GM23248 (cell line): Measurements from ENCODE around the gene LLGL1.

Experiments
- EZH2 ChIP-seq: fragments of 200-600 bp; sonication (generic); IDR thresholded peaks from 2 replicates; pipeline ENCODE4 v1.6.1; 2018; ENCODE audit warnings: antibody characterized with exemption, mild to moderate bottlenecking; ENCODE audit not compliant: insufficient read depth, poor library complexity, severe bottlenecking
- EZH2phosphoT487 ChIP-seq: fragments of 200-600 bp; sonication (generic); IDR thresholded peaks from 2 replicates; pipeline ENCODE4 v1.6.1; 2018; ENCODE audit warnings: antibody characterized with exemption, moderate library complexity, mild to moderate bottlenecking, low read depth; ENCODE audit not compliant: insufficient read depth

DNA sequence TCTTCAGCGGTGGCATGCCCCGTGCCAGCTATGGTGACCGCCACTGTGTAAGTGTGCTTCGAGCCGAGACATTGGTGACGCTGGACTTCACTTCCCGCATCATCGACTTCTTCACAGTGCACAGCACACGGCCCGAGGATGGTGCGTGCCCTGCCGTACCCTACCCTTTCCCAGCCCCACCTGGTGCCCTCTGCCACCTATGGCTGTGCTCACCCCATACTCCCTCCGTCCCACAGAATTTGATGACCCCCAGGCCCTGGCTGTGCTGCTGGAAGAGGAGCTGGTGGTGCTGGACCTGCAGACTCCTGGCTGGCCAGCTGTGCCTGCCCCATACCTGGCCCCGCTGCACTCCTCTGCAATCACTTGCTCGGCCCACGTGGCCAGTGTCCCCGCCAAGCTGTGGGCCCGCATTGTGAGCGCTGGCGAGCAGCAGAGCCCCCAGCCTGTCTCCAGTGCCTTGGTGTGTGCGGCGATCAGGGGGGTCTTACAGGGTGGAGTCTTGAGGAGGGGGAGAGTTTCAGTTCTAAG is 9.5 kb downstream of the LLGL1 start:
- TF ChIP-seq EZH2 (no peak), EZH2phosphoT487 (no peak)
